Measurements from ENCODE around the gene RARG.

The RARG gene

DNA sequence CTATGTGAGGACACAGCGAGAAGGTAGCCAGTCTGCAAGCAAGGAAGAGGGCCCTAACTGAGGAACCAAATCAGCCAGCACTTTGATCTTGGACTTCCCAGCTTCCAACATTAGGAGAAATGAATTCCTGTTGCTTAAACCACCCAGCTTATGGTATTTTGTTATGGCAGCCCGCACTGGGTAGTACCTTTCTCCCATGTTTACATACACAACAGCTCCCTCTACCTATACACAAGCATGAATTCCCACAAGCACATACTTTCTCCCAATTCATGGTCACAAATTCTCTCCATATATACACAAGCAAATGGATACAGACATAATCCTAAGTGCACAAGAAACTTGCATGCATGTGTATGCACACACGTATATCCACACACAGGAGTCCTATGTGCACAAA is 32.3 kb downstream of the RARG start:
- ATAC-seq: no peak
- no peak for TF ChIP-seq CSDC2 (CRISPR knock-in tag; IDR thresholded peaks at IDR 0.05)
- TF ChIP-seq OSR1 (CRISPR knock-in tag; IDR thresholded peaks at IDR 0.05): no peak
- TF ChIP-seq ISL1 (CRISPR knock-in tag; IDR thresholded peaks at IDR 0.05): no peak
- no peak for TF ChIP-seq ZC3H10 (CRISPR knock-in tag; IDR thresholded peaks at IDR 0.05)
- TF ChIP-seq, protein P1, sequence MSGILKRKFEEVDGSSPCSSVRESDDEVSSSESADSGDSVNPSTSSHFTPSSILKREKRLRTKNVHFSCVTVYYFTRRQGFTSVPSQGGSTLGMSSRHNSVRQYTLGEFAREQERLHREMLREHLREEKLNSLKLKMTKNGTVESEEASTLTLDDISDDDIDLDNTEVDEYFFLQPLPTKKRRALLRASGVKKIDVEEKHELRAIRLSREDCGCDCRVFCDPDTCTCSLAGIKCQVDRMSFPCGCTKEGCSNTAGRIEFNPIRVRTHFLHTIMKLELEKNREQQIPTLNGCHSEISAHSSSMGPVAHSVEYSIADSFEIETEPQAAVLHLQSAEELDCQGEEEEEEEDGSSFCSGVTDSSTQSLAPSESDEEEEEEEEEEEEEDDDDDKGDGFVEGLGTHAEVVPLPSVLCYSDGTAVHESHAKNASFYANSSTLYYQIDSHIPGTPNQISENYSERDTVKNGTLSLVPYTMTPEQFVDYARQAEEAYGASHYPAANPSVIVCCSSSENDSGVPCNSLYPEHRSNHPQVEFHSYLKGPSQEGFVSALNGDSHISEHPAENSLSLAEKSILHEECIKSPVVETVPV (CRISPR knock-in tag; IDR thresholded peaks at IDR 0.05): no peak
- no peak for TF ChIP-seq ESRRG (CRISPR knock-in tag; IDR thresholded peaks at IDR 0.05)
- no peak for TF ChIP-seq ZFP30 (CRISPR knock-in tag; IDR thresholded peaks at IDR 0.05)
- no peak for TF ChIP-seq ZNF70 (CRISPR knock-in tag; IDR thresholded peaks at IDR 0.05)
- no peak for TF ChIP-seq PPARA (CRISPR knock-in tag; IDR thresholded peaks at IDR 0.05; ENCODE audit: borderline replicate concordance)
- TF ChIP-seq RARB (CRISPR knock-in tag; IDR thresholded peaks at IDR 0.05): no peak
- TF ChIP-seq GLIS3 (CRISPR knock-in tag; IDR thresholded peaks at IDR 0.05): no peak
- TF ChIP-seq, protein P2, sequence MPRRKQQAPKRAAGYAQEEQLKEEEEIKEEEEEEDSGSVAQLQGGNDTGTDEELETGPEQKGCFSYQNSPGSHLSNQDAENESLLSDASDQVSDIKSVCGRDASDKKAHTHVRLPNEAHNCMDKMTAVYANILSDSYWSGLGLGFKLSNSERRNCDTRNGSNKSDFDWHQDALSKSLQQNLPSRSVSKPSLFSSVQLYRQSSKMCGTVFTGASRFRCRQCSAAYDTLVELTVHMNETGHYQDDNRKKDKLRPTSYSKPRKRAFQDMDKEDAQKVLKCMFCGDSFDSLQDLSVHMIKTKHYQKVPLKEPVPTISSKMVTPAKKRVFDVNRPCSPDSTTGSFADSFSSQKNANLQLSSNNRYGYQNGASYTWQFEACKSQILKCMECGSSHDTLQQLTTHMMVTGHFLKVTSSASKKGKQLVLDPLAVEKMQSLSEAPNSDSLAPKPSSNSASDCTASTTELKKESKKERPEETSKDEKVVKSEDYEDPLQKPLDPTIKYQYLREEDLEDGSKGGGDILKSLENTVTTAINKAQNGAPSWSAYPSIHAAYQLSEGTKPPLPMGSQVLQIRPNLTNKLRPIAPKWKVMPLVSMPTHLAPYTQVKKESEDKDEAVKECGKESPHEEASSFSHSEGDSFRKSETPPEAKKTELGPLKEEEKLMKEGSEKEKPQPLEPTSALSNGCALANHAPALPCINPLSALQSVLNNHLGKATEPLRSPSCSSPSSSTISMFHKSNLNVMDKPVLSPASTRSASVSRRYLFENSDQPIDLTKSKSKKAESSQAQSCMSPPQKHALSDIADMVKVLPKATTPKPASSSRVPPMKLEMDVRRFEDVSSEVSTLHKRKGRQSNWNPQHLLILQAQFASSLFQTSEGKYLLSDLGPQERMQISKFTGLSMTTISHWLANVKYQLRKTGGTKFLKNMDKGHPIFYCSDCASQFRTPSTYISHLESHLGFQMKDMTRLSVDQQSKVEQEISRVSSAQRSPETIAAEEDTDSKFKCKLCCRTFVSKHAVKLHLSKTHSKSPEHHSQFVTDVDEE (CRISPR knock-in tag; IDR thresholded peaks at IDR 0.05): no peak

DNA sequence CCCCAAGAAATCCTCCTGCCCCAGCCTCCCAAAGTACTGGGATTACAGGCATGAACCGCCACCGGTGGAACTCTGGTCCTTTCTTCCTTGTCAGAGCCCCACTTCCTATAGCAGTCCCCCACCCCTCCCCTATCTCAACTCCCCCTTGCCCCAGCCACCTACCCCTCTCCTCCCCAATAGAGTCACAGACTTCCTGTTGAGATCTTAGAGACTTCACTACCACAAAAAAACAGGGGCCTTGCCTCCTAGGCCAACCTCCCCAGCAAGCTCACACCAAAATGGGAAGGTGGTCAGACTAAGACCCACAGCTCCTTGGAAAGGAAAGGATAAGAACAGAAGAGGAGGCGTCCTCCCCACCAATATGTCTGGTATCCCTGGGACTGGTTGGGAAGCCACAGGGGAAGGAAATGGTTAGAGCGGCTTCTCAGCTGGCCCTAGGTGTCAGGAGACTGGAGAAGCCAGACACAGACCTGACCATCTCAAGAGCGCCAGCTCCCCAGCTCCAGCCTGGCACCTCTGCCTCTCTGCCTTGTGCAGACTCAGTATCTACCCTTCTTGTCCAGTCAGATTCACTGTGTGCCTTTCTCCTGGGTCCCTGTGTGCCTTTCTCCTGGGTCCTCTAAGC is 33.4 kb downstream of the RARG start:
- TF ChIP-seq ZFP3 (CRISPR knock-in tag; IDR thresholded peaks at IDR 0.05) (no peak), ISL1 (CRISPR knock-in tag; IDR thresholded peaks at IDR 0.05) (no peak), TOX (CRISPR knock-in tag; IDR thresholded peaks at IDR 0.05; ENCODE audit: borderline replicate concordance) (no peak), TCF4 (CRISPR knock-in tag; IDR thresholded peaks at IDR 0.05; ENCODE audit: borderline replicate concordance) (no peak), ZFP30 (CRISPR knock-in tag; IDR thresholded peaks at IDR 0.05) (no peak), ESRRG (CRISPR knock-in tag; IDR thresholded peaks at IDR 0.05) (no peak), OSR1 (CRISPR knock-in tag; IDR thresholded peaks at IDR 0.05) (no peak), ARNTL (CRISPR knock-in tag; IDR thresholded peaks at IDR 0.05; ENCODE audit: borderline replicate concordance, low read depth) (no peak), SNAI2 (CRISPR knock-in tag; IDR thresholded peaks at IDR 0.05) (no peak), BACH2 (CRISPR knock-in tag; IDR thresholded peaks at IDR 0.05; ENCODE audit: borderline replicate concordance) (no peak), CSDC2 (CRISPR knock-in tag; IDR thresholded peaks at IDR 0.05) (no peak), PPARA (CRISPR knock-in tag; IDR thresholded peaks at IDR 0.05; ENCODE audit: borderline replicate concordance) (no peak)
- TF ChIP-seq, protein P3, sequence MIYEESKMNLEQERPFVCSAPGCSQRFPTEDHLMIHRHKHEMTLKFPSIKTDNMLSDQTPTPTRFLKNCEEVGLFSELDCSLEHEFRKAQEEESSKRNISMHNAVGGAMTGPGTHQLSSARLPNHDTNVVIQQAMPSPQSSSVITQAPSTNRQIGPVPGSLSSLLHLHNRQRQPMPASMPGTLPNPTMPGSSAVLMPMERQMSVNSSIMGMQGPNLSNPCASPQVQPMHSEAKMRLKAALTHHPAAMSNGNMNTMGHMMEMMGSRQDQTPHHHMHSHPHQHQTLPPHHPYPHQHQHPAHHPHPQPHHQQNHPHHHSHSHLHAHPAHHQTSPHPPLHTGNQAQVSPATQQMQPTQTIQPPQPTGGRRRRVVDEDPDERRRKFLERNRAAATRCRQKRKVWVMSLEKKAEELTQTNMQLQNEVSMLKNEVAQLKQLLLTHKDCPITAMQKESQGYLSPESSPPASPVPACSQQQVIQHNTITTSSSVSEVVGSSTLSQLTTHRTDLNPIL (CRISPR knock-in tag; IDR thresholded peaks at IDR 0.05; ENCODE audit: low read depth): no peak
- TF ChIP-seq, protein P4, sequence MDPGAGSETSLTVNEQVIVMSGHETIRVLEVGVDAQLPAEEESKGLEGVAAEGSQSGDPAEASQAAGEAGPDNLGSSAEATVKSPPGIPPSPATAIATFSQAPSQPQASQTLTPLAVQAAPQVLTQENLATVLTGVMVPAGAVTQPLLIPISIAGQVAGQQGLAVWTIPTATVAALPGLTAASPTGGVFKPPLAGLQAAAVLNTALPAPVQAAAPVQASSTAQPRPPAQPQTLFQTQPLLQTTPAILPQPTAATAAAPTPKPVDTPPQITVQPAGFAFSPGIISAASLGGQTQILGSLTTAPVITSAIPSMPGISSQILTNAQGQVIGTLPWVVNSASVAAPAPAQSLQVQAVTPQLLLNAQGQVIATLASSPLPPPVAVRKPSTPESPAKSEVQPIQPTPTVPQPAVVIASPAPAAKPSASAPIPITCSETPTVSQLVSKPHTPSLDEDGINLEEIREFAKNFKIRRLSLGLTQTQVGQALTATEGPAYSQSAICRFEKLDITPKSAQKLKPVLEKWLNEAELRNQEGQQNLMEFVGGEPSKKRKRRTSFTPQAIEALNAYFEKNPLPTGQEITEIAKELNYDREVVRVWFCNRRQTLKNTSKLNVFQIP (CRISPR knock-in tag; IDR thresholded peaks at IDR 0.05; ENCODE audit: borderline replicate concordance, low read depth): no peak
- TF ChIP-seq, protein P5, sequence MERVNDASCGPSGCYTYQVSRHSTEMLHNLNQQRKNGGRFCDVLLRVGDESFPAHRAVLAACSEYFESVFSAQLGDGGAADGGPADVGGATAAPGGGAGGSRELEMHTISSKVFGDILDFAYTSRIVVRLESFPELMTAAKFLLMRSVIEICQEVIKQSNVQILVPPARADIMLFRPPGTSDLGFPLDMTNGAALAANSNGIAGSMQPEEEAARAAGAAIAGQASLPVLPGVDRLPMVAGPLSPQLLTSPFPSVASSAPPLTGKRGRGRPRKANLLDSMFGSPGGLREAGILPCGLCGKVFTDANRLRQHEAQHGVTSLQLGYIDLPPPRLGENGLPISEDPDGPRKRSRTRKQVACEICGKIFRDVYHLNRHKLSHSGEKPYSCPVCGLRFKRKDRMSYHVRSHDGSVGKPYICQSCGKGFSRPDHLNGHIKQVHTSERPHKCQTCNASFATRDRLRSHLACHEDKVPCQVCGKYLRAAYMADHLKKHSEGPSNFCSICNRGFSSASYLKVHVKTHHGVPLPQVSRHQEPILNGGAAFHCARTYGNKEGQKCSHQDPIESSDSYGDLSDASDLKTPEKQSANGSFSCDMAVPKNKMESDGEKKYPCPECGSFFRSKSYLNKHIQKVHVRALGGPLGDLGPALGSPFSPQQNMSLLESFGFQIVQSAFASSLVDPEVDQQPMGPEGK (CRISPR knock-in tag; IDR thresholded peaks at IDR 0.05; ENCODE audit: borderline replicate concordance): no peak
- TF ChIP-seq, protein P2 (CRISPR knock-in tag; IDR thresholded peaks at IDR 0.05): no peak
- ATAC-seq: no peak

Data from SK-N-SH treated with all-trans-retinoic acid at 6 μM for 48 hours (cell line).